ACHN (cell line): ENCODE measurements around the gene SNX27.

Experiments used
- DNase-seq: peaks from one replicate; pipeline ENCODE4 v3.0.0-alpha.2; 2015
- in situ Hi-C: cut with HindIII; loops from 2 replicates; pipeline ENCODE4 v1.10.0; 2017; ENCODE audit warnings: low sequenced_read_pairs, low pct_ligation_motif_present, low pct_unique_long_range_greater_than_20kb

The SNX27 gene

DNA sequence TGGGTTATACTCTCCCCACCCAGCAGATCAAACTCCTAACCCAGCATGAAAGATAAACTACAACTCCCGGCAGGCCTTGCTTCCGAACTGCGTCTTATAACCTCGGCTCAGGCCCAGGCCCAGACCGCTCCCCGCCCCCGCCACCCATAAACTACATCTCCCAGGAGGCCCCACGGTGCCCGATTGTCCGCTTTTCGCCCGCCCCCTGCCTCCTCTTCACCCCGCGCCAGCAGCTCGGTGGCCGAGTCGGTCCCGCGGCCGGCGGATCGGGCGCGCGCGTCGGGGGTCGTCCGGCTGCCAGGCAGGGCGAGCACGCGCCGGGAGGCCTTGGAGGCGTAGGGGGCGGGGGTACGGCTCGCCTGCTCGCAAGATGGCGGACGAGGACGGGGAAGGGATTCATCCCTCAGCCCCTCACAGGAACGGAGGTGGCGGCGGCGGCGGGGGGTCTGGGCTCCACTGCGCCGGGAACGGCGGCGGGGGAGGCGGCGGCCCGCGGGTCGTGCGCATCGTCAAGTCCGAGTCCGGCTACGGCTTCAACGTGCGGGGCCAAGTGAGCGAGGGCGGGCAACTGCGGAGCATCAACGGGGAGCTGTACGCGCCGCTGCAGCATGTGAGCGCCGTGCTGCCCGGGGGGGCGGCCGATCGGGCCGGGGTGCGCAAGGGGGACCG, at the start of gene SNX27:
Gene SNX27, plus strand, starts transcription at position 219 of the 669 bp plus-strand sequence. Its CDS starts 152 bp downstream, at position 371.
- peak; percentile 94 for DNase-seq
- in situ Hi-C loops: no loop called here

DNA sequence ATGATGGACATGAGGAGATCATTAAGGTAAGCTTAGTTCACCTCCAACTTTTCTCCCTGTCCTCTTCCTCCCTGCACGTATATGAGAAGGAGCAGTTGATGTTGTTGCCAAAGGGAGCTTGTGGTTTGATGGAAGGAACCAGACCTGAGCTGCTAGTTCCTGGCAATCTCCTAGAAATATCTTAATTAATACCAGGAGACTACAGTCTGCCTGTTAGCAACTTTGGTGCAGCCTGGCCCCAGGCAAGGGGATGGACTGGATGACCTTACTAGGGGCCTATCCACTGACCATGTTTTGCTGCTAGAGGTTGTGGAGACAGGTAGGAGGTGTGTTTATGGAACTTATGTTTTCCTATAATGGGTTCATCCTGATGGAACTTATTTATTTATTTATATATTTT, 49.2 kb upstream of the SNX27 start:
- in situ Hi-C loops: no loop called here
- no peak for DNase-seq

DNA sequence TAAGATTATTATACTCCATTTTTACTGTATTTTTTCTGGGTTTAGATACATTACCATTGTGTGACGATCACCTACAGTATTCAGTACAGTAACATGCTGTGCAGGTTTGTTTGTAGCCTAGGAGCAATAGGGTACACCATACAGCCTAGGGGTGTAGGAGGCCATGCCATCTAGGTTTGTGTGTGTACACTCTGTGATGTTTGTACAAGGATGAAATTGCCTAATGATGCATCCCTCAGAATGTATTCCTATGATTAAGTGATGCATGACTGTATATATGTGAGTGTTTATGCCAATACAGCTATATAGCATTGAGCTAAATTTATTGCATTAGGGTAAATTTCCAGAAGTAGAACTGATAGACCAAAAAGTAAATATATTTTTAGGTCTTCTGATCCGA, 48.5 kb upstream of the SNX27 start:
- no peak for DNase-seq
- in situ Hi-C loops: no loop called here

DNA sequence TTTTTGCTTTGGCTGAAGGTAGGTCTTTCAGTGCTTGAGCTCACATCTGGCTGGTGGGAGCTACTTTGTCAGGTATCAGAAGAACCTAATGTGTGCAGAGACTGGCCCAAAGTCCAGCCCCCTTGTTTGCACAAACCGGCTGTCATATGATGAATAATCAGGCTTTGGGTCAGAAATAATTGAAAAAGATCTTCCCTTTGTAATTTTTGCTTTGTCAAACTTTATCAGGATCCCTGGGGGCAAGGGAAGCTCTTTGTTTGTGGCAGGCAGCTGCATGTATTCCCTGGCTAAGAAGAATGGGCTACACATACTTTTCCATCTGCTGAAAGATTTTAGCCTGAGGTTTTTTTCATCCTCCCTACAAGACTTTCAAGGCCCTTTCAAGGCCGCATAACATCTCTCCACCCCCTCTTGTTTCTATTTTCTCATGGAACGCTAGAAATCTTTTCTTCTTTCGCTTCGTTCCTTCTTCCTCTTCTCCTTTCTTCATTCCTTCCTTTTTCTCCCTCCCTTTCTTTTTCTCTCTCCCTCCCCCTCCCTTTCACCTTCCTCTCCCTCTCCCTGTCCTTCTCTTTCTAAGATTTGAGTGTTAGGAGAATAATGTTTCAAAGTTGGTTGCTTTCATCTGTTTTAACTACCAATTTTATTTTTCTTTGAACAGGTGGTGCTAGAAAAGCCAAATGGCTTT, 46.2 kb upstream of the SNX27 start:
- in situ Hi-C loops: no loop called here
- no peak for DNase-seq

DNA sequence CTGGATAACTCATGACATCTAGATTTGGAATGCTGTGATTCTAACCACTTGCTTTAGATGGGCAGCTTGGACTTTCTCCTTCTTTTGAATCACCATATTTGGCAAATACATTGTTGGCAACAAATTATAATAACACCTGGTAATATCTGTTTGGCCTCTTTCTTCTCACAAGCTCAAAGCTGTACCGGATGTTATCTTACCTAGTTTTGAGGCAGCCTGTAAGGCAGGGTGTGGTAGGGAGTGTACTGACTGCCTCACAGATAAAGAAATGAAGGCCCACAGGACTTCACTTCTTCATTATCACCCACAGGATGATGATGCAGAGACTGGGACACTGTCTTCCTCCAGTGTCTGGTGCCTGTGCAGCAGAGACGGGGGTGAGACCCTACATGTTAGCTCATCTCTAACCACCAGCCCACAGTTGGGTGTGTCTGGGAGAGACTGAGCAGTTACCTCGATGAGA, 43.2 kb upstream of the SNX27 start:
- in situ Hi-C loops: no loop called here
- DNase-seq: no peak

DNA sequence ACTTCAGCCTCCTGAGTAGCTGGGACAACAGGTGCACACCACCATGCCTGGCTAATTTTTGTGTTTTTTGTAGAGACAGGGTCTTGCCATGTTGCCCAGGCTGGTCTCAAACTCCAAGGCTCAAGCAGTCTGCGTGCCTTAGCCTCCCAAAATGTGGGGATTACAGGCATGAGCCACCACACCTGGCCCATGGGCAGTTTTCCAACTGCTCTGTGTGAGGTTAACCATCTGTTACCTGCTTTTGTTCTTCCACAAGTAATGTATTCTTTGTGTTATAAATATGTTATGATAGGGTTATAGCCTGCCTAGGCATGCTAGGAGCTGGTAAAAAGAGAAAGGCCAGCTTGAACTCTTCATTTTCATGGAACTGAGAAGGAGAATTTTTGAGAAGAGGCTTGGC, 41.0 kb upstream of the SNX27 start:
- in situ Hi-C loops: no loop called here
- DNase-seq: no peak

DNA sequence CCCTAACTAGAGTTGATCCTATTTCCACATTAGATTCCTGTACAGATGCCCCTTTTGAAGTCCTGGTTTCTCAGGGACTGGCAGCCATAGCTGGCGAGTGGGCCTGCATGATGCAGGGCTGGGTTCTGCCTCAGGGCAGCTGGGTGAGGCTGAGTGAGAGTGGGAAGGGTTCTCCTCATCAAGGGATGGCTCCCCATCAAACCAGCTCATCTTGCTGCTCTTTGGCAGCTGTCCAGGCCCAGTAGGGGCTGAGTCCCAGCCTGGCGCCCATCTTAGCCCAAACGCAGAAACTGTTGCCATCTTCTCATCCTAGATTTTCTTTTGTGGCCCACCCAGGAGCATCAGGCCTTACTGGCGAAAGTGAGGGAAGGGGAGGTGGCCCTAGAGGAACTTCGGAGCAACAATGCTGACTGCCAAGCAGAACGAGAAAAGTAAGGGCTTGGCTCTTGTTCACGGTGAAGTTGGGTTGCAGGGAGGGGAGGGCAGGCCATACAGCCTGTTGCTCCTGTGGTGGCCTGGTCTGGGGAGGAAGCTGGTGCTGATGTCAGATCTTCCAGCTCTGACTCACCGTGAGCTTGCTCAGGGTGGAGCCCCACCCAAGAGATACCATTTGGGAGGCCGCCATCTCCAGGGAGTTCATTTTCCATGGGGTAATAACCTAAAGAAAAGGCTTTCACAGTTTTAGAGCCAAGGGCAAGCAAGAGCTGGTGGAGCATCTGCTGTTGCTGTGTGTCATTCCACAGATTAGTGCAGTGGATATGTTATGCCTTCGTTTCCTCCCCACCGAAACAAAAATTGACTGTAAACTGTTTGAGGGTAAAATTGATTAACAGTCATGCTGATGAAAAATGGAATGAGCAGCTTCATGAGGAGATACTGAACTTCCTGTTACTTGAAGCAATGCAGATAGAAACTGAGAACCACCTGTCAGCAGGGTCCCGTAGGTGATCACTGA, 37.0 kb upstream of the SNX27 start:
- in situ Hi-C loops: no loop called here
- no peak for DNase-seq

DNA sequence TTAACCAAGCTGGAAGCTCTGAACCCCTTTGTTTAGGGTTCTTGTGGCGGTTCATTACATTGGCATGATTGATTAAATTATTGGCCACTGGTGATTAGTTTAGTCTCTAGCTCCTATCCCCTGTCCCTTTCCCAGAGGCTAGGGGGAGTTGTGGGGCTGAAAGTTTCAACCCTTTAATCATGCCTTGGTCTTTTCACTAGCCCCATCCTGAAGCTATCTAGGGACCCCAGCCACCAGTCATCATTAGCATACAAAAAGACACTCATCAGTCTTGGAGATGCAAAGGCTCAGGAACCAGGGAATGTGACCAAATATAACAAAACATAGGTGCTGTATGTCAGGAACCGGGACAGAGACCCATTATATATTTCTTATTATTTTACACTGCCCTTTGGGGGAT, 34.7 kb upstream of the SNX27 start:
- no peak for DNase-seq
- in situ Hi-C loops: no loop called here

DNA sequence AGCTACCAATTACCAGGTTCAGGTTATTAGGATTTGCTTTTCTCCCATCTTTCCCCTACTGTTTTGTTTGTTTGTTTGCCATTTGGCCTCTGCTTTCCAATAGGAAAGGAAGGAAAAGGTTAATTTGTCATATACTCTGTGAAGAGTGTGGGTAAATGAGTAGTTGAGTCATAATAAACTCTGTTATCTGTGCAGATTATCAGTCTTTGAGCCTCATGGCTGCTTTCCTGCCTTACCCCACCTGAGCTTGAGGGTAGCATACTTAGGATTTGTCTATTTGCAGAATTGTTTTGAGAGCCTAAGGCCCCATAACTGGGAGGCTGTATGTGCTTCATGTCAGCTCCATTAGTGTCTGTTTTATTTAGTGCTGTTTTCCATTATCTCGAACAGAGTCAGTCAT, 32.9 kb upstream of the SNX27 start:
- no peak for DNase-seq
- in situ Hi-C loops: no loop called here

DNA sequence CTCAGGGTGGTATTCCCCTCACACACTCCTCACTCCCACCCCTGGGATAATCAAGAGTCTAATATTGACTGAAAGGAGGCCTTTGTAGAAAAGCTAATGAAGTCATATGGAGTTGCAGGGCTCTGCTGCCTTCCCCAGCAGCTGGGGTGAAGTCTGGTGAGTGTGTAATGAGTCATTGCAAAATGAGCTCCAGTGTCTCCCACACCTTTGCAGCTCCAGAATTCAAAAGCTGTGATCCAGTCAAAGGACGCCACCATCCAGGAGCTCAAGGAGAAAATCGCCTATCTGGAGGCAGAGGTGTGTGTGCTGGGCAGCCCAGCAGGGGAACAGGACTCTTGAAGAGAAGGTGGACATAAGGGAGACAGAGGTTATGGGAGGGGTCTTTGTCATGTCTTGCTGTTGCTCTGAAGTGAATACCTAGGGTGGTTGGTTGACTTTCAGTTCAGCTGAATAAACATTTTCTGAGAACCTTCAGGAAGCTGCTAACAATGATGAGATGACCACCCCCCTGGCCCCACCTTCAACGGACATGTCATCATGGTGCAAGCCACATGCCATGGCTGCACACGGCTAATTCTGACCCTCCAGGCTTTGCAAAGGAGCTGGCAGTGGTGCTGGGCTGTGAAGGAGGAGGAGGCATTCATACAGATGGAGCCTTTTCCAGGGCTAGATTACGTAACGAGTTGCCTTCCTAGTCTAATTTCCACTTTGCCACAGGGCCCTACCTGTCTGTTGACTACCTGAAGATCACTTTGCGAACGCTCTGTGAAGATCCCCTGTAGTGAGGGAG, 32.2 kb upstream of the SNX27 start:
- DNase-seq: no peak

DNA sequence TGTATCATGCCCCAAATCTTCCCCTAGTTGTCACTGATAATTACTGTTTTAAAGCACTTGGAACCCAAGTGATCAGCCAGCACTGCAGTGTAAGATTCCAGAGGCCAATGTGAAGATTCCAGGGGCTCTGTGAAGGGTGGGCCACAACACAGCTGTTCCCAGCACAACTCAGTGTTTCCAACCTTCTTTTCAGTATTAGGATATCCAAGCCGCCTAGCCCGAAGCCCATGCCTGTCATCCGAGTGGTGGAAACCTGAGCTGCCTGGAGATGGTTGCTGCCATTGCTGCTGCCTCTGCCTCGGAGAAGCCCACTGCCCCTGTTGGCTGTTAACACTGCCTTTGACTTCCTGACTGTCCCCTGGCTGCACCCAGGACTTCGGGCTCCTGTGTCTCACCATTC, 30.4 kb upstream of the SNX27 start:
- DNase-seq: no peak
- in situ Hi-C loops: no loop called here

More for the DNA sequence above, 32.2 kb upstream of the SNX27 start:
- in situ Hi-C loops: no loop called here

DNA sequence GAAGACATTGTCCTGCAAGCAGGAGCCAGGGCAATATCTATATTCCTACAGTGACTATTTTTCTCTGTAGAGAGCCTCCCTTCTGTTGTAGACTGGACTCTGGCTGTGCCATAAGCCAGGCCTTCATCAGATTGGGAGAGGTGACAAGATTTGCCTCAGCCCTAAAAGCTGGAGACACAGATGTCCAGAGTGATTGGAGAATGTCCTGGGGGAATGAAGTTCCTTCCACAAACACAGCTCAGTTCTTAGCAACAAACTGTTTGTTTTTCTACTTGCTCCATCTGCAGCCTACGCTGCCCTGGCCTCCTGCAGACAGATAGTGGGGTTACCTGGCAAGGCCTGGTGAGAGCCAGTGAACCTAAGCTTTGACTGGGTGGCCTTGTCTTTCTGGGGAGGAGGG, 29.9 kb upstream of the SNX27 start:
- in situ Hi-C loops: no loop called here
- no peak for DNase-seq

DNA sequence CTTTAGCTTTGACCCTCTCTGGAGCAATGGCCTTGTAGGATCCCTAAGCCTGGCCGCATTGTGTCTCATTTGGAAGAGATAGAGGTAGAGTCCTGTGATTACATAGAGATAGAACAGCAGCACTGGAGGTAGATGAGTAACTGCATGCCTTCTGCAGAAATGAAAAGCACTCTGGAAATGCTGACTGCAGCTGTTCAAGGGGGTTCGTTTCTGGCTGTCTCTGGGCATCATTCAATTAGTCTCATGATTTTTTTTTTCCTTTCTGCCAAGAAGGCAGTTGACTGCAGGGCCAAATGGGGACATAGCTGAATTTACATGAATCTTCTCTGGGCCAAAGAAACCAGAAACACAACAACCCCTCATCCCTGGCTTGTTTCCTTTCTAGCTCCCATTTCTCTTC, 28.1 kb upstream of the SNX27 start:
- DNase-seq: no peak
- in situ Hi-C loops: no loop called here

DNA sequence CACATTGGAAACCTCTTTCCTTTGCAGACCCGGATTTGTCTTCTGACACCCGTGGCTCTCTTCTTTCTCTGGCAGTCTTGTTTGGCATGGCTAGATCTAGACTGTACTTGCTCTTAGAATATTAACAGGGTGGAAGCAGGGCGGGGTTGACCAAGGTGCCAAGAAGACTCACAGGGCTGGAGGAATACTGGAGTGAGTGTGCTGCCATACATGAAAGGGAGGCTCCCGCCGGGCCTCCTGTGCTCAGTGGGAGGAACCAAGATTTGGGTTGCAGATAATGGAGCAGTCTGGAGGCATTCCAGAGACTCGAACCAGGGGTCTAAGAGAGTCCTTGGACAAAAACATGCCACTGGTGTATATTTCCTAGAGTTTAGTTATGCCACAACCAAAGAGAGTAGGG, 27.6 kb upstream of the SNX27 start:
- no peak for DNase-seq
- in situ Hi-C loops: no loop called here

DNA sequence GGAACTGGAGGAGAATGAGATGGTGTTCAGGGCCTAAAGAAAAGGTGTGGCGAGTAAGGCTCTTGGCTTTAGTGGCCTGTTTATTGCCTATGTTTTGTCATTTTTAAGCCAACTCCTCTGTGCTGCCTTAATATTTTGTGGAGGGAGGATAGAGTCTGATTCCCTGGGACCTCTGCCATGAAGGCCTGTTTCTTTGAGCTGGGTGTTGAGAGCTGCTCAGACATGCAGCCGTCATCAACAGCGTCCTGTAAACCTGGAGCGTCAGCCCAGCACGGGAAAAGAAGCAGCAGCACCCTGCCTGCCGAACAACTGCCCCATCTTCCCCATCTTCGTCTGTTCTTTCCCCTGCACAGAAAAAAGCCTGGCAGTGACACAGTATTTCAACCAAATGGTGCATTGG, 27.1 kb upstream of the SNX27 start:
- no peak for DNase-seq
- in situ Hi-C loops: no loop called here

DNA sequence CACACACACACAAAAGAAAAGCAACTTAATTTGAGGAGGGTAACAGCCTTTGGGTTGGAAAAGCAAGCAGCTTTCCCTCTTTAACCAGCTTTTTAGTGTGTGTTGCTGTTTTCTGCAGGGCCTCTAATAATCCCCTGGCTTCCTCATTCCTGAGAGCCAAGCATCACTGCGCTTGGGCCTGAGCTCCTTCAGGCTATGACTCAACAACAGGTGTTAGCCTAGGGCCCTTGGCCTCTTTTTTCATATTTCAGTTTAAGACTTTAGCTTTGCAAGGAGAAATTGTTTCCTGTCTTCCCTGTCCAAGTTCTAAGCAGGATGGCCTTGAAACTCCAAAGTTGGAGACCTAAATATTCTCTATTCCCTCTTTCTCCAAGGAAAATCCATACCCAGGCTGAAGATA, 26.2 kb upstream of the SNX27 start:
- in situ Hi-C loops: no loop called here
- peak; percentile 85 for DNase-seq

DNA sequence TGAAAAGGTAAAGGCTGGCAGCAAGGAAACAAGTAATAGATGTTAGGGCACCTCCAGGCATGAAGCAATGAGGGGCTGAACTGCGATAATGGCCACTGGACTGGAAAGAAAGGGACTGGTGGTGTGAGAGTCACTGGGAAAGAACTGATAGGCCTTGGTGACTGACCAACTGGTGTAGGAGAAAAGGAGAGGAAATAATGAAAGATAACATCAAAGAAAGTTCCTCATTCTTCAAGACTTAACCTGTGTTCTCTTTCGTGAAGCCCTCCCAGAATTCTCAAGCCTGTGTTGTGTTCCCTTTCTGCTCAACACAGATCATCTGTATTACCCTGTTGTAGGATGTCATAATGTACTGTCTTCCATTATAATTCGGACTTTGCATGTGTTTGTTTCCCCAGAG, 20.9 kb upstream of the SNX27 start:
- no peak for DNase-seq
- in situ Hi-C loops: no loop called here

DNA sequence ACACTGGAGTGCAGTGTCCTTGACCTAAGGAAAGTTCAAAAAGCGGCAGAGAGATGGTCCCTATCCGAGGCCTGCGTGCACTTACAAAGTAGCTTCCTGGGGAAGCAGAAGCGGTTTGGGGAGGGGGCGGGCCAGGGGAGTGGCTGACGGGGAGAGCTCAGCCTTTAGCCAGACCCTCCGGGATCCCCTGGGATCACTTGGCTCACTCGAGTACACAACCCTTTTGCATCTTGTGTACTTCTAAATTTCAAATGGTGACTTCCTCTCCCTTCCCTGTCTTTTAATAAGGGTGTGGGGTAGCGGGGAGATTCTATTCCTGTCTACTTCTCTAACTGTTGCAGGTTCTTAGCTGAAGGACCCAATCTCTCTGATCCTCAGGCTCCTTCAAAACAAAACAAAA, 18.1 kb upstream of the SNX27 start:
- DNase-seq: no peak
- in situ Hi-C loops: no loop called here
